Fibroblast of pulmonary artery (primary cell): ENCODE results near the gene SNX18.
"Not testable (repeated sequence)": the region's sequence is repeated elsewhere in the genome, so short reads cannot be mapped to it uniquely, and the experiment has no call there.

Experiments used
- DNase-seq: peaks from one replicate; pipeline ENCODE4 v3.0.0-alpha.2; 2010; ENCODE audit warnings: low read depth
- H3K4me3 ChIP-seq: replicated peaks from 2 replicates; pipeline ENCODE4 v1.5.1; 2011; ENCODE audit warnings: low read depth, mild to moderate bottlenecking, control low read depth, low read length, moderate library complexity
- CTCF ChIP-seq: IDR thresholded peaks from 2 replicates; pipeline ENCODE4 v1.5.1; 2011; ENCODE audit warnings: mild to moderate bottlenecking, control low read depth, low read length, inconsistent platforms; ENCODE audit errors: missing control alignments

The SNX18 gene

DNA sequence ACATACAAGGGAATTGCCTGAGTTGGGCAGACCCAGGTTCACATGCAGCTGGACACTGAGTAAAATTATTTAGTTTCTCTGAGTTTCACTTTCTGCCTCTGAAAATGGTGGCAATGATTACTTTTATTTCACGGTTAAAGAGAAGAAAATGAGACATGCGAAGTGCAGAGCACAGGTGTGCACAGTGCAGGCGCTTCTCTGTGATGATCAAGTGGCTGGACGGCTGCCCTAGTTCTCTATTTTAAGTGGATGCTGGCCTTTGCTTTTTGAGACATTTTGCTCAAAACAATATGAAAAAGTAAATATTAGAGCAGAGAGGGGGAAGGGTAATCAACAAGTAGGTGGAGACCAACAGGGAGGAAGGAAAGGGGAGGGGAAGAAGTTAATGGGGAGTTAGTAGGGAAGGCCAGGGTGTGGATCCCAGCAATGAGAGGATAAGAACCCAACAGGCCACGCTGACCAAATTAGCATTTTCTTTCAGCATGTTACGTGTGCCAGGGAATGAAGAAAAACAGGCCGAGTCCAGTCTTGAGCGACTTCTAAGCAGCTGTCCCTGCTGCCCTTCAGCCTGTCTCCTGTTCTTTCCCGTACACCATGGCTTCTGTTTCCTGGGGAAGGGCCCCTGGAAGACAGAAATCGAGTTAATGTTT is 16.1 kb downstream of the SNX18 start:
- DNase-seq = no peak
- no peak for TF ChIP-seq CTCF
- H3K4me3 ChIP-seq = no peak overlapping the region

GRCh38 chr5:54534191-54535004 is 16.8 kb downstream of the SNX18 start:
- H3K4me3 ChIP-seq = no peak overlapping the region
- TF ChIP-seq CTCF = no peak
- DNase-seq = no peak

- no peak for TF ChIP-seq CTCF
- DNase-seq = no peak
These were observed 17.7 kb downstream of the SNX18 start for GRCh38 chr5:54535149-54535844.

GRCh38 chr5:54536375-54536774 is 18.8 kb downstream of the SNX18 start:
- not testable (repeated sequence) for H3K4me3 ChIP-seq, DNase-seq

More at GRCh38 chr5:54535149-54535844, 17.7 kb downstream of the SNX18 start:
- no peak overlapping the region for H3K4me3 ChIP-seq

DNA sequence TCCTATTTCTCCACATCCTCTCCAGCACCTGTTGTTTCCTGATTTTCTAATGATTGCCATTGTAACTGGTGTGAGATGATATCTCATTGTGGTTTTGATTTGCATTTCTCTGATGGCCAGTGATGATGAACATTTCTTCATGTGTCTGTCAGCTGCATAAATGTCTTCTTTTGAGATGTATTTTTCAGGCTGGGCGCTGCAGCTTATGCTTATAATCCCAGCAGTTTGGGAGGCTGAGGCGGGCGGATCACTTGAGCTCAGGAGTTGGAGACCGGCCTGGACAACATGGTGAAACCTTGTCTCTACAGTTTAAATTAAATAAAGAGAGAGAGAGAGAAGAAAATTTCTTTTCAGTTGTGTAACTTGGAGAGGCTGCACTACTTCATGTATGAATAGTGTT is 19.3 kb downstream of the SNX18 start:
- not testable (repeated sequence) for H3K4me3 ChIP-seq, DNase-seq

DNA sequence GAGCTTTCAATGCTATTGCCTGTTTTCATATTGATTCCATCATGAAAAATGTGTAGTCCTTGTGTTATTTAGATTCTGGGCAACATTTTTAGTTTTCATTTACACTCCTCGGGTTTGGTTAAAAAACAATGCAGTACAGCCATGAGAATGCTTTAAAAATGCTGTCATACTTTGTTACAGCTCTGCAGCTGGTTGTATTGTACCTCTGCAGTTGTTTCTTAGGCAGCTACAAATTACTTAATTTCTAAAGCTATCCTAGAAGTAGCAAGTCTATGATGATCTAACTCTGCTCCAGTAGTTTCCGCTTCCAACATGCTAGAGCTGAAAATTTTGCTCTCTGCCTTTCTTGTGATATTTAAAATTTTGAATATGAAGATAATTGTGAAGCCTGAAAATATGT is 20.2 kb downstream of the SNX18 start:
- TF ChIP-seq CTCF = no peak
- H3K4me3 ChIP-seq = no peak overlapping the region
- DNase-seq = no peak

- no peak for TF ChIP-seq CTCF
- DNase-seq = no peak
- no peak overlapping the region for H3K4me3 ChIP-seq
These were observed 20.6 kb downstream of the SNX18 start for GRCh38 chr5:54538156-54538555.

DNA sequence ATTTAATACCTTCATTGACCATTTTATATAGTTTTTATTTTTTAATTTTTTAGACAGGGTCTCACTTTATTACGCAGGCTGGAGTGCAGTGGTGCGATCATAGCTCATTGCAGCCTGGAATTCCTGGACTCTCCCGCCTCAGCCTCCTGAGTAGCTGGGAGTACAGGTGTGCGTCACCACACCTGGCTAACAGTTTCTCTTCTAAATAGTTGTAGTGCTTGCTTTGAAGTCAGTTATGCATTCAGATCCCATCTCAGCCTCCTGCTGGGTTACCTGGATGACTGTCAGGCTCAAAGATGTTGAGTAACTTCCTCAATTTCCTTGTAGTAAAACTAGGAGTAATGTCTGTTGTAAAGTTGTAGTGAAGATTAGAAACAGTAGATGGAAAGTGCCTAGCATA is 21.4 kb downstream of the SNX18 start:
- no peak for TF ChIP-seq CTCF
- no peak for DNase-seq
- H3K4me3 ChIP-seq = no peak overlapping the region
